ENCODE data around the gene ARID3A.

Gene ARID3A

GRCh38 chr19:973726-974563 is 48.1 kb downstream of the ARID3A start:
- in situ Hi-C loops (cut with MboI; ENCODE audit: low pct_unique_long_range_greater_than_20kb, low sequenced_read_pairs): no loop called here

GRCh38 chr19:974564-975257 is 48.9 kb downstream of the ARID3A start:
- DNase-seq: no peak

More at GRCh38 chr19:973726-974563, 48.1 kb downstream of the ARID3A start:
- DNase-seq: no peak

GRCh38 chr19:976476-976875 is 50.6 kb downstream of the ARID3A start:
- DNase-seq: no peak
- in situ Hi-C loops (cut with MboI; ENCODE audit: low pct_unique_long_range_greater_than_20kb, low sequenced_read_pairs): no loop called here

More at GRCh38 chr19:974564-975257, 48.9 kb downstream of the ARID3A start:
- in situ Hi-C loops (cut with MboI; ENCODE audit: low pct_unique_long_range_greater_than_20kb, low sequenced_read_pairs): no loop called here

- in situ Hi-C loops (cut with MboI; ENCODE audit: low pct_unique_long_range_greater_than_20kb, low sequenced_read_pairs): no loop called here
- no peak for DNase-seq
Measured at GRCh38 chr19:977058-977464, 51.2 kb downstream of the ARID3A start.

GRCh38 chr19:979318-979741 is 53.5 kb downstream of the ARID3A start:
- in situ Hi-C loops (cut with MboI; ENCODE audit: low pct_unique_long_range_greater_than_20kb, low sequenced_read_pairs): no loop called here
- no peak for DNase-seq

GRCh38 chr19:980133-980998 is 54.5 kb downstream of the ARID3A start:
- DNase-seq: no peak
- in situ Hi-C loops (cut with MboI; ENCODE audit: low pct_unique_long_range_greater_than_20kb, low sequenced_read_pairs): no loop called here

DNA sequence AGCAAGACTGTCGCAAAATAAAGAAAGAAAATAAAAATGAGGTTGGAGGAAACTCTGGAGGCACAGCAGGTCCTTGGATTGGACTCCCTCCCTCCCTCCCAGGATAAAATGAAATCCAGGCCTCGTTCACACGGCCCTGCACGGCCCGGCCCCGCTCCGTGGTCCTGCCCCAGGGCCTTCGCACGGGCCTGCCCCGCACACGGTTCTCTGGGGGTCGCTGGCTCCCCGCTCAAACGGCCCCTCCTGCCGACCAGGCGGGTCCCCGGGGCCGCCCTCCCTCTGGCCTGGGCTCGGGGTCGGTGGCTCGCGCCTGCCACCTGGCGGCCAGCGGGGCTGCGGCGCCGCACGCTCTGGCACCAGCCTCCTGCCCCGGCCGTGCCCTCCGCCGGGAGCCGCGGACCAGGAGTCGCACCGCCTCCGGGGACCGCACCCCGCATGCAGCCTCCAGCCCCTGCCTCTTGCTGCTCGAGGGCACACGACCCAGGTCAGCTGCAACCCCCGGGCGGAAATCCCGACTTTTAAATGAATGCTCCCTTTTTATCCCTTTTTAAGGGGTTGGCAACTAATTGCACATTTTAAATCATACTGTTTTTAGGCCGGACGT is 56.8 kb downstream of the ARID3A start:
- in situ Hi-C loops (cut with MboI; ENCODE audit: low pct_unique_long_range_greater_than_20kb, low sequenced_read_pairs): no loop called here
- peak; percentile 82 for DNase-seq

DNA sequence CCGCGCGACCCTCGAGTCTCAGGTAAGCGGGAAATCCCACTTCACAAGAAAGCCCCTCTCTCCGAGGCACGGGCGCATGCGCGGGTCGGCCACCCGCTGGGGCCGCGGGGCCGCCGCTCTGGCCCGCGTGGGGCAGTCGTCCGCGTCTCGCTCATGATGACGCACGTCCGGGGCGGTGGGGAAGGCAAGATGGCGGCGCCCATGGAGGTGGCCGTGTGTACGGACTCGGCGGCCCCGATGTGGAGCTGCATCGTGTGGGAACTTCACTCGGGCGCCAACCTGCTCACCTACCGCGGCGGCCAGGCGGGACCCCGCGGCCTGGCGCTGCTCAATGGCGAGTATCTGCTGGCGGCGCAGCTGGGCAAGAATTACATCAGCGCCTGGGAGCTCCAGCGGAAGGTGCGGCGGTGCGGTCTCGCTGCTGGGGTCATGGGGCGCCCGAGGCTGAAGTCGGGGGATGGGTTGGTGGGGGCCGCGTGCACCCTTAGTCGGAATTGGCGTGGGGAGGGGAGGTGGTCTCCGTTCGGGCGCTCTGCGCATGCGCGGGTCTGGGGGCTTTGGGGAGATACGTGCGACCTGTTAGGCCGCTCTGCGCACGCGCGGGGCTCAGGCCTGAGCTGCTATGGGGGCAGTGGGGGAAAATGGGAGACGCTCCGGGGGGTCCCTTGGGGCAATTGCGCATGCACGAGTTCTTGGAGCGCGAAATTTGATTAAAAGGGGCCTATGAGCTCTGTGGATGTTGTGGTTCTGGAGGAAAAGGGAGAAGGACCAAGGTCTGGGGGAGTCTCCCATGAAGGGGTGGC is 58.5 kb downstream of the ARID3A start, which contains the start of gene WDR18:
TSS of gene WDR18 (plus strand) at position 181 of the 803 bp plus-strand sequence. CDS start at position 190, 9 bp downstream.
- peak; percentile 84 for DNase-seq
- in situ Hi-C loops (cut with MboI; ENCODE audit: low pct_unique_long_range_greater_than_20kb, low sequenced_read_pairs): no loop called here

GRCh38 chr19:986083-986482 is 60.2 kb downstream of the ARID3A start:
- in situ Hi-C loops (cut with MboI; ENCODE audit: low pct_unique_long_range_greater_than_20kb, low sequenced_read_pairs): no loop called here
- no peak for DNase-seq

DNA sequence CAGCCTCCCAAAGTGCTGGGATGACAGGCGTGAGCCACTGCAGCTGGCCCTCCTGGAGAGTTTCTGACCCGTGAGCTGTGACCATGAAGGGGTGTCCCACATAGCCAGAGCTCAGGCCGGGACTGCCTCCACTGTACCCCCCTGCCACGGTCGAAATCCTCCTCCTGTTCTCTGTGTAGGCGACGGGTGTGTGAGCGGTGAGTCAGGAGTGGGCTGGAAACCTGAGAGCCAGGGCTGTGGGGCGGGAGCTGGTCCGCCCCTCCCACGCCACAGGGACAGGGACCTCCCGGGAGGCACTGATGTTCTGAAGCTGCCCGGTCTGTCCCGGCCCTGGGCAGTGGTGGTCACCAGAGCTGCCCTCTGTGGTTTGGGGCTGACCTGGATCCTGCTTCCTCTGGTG is 62.2 kb downstream of the ARID3A start:
- no peak for DNase-seq
- in situ Hi-C loops (cut with MboI; ENCODE audit: low pct_unique_long_range_greater_than_20kb, low sequenced_read_pairs): no loop called here

DNA sequence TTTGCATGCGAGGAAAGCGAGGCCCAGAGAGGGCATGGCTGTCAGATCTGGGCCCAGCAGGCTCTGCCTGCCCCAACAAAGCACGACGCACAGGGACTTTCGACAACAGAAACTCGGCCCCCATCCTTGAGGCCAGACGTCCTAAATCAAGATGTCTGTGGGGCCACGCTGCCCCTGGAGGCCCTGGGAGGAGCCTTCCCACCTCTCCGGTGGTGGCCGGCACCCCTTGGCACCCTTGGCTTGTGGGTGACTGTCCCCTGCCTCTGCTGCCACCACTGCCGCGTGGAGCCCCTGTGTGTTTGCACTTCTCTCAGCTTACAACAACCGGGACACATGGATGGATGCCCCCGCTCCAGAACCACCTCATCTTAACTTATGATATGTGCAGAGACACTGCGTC is 62.7 kb downstream of the ARID3A start:
- DNase-seq: no peak
- in situ Hi-C loops (cut with MboI; ENCODE audit: low pct_unique_long_range_greater_than_20kb, low sequenced_read_pairs): no loop called here

GRCh38 chr19:989381-990081 is 63.7 kb downstream of the ARID3A start:
- DNase-seq: no peak
- in situ Hi-C loops (cut with MboI; ENCODE audit: low pct_unique_long_range_greater_than_20kb, low sequenced_read_pairs): no loop called here

- in situ Hi-C loops (cut with MboI; ENCODE audit: low pct_unique_long_range_greater_than_20kb, low sequenced_read_pairs): no loop called here
- no peak for DNase-seq
Measured at GRCh38 chr19:990119-990571, 64.3 kb downstream of the ARID3A start.

- in situ Hi-C loops (cut with MboI; ENCODE audit: low pct_unique_long_range_greater_than_20kb, low sequenced_read_pairs): no loop called here
- DNase-seq: no peak
Measured at GRCh38 chr19:990746-991145, 64.9 kb downstream of the ARID3A start.

- no peak for DNase-seq
- in situ Hi-C loops (cut with MboI; ENCODE audit: low pct_unique_long_range_greater_than_20kb, low sequenced_read_pairs): no loop called here
Measured at GRCh38 chr19:991174-991931, 65.5 kb downstream of the ARID3A start.

- no peak for DNase-seq
- in situ Hi-C loops (cut with MboI; ENCODE audit: low pct_unique_long_range_greater_than_20kb, low sequenced_read_pairs): no loop called here
Measured at GRCh38 chr19:991932-992669, 66.3 kb downstream of the ARID3A start.

Measured in KBM-7 (cell line).